Activated naive CD4-positive, alpha-beta T cell treated with anti-CD3 and anti-CD28 coated beads, Interleukin-2, amount 50 U/mL, for 72 hours (primary cell): ENCODE results near the gene ASAH2. TPM values are rescaled to one million over a fixed set of nuclear protein-coding genes. Genes with fewer than 3 reads are reported as not detected.

ENCODE experiments used
- ATAC-seq, 2 donors: fragments of 150-1000 bp; cut with Tn5 transposase; 2 replicates each; pipeline ENCODE4 v1.10.0; 2021; ENCODE audit warnings: mild to moderate bottlenecking in 2 of 2, moderate library complexity in 2 of 2
- DNase-seq, 2 donors: peaks; one replicate each; pipeline ENCODE4 v3.0.0; 2021 to 2022; ENCODE audit warnings: low spot score in 2 of 2
- H3K27ac Mint-ChIP-seq, 2 donors: one replicate each; pipeline ENCODE4 v1.8.0; 2022; ENCODE audit warnings: mild to moderate bottlenecking in 2 of 2, mixed read lengths in 2 of 2
- H3K36me3 Mint-ChIP-seq, 2 donors: one replicate each; pipeline ENCODE4 v1.8.0; 2022; ENCODE audit warnings: mixed read lengths in 2 of 2
- H3K9me3 Mint-ChIP-seq, 2 donors: one replicate each; pipeline ENCODE4 v1.8.0; 2022; ENCODE audit warnings: mixed read lengths in 2 of 2
- total RNA-seq, 2 donors: library from RNA; stranded (reverse); gene quantifications; one replicate each; pipeline ENCODE4 v1.2.3, GENCODE V29; 2022

Gene ASAH2
- 1 to 10 TPM; 2.2 to 5.8 TPM for total RNA-seq

- no peak for ATAC-seq
These were observed at the start of gene ASAH2 for GRCh38 chr10:50251394-50251793. Gene ASAH2 (minus strand): TSS chr10:50251516. CDS start chr10:50248610, 2,906 bp downstream.

DNA sequence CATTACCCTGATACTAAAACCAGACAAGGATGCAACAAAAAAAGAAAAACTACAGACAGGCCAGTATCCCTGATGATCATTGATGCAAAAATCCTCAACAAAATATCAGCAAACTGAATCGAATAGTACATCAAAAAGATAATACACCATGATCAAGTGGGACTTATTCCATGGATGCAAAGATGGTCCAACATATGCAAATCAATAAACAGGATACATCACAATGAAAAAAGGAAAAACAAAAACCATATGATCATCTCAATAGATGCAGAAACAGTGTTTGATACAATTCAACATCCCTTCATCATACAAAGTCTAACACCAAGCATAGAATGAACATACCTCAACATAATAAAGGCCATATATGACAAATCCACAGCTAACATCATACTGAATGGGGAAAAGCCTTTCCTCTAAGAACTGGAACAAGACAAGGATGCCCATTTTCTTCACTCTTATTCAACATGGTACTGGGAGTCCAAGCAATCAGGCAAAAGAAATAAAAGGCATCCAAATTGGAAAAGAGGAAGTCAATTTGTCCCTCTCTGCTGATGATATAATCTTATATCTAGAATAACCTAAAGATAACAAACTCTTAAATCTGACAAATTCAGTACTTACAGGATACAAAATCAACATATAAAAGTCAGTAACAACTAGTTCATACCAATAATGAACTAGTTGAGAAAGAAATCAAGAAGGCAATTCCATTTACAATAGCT is 48.8 kb upstream of the ASAH2 start:
- H3K9me3 Mint-ChIP-seq = peaks cover 10 to 12% of the 10 kb centered on the region in 2 donors
- ATAC-seq = no peak
- peaks cover 0 to 5% of the 10 kb centered on the region in 2 donors for H3K36me3 Mint-ChIP-seq
- H3K27ac Mint-ChIP-seq = no peak overlapping the region
- DNase-seq = no peak

More at GRCh38 chr10:50251394-50251793, at the start of gene ASAH2:
- Mint-ChIP-seq H3K36me3 (no peaks in the 10 kb centered on the region), H3K9me3 (no peaks in the 10 kb centered on the region), H3K27ac (no peak within 1 kb of the TSS)
- DNase-seq = no peak

GRCh38 chr10:50295367-50295766 is 44.1 kb upstream of the ASAH2 start:
- Mint-ChIP-seq H3K27ac (no peak overlapping the region), H3K9me3 (peaks cover 10 to 12% of the 10 kb centered on the region in 2 donors), H3K36me3 (peaks cover 0 to 5% of the 10 kb centered on the region in 2 donors)
- ATAC-seq (no peak), DNase-seq (no peak)

- no peak for ATAC-seq
- peaks cover 8 to 10% of the 10 kb centered on the region in 2 donors for H3K9me3 Mint-ChIP-seq
- no peak overlapping the region for H3K27ac Mint-ChIP-seq
- H3K36me3 Mint-ChIP-seq = no peaks in the 10 kb centered on the region
- no peak for DNase-seq
These were observed 43.3 kb upstream of the ASAH2 start for GRCh38 chr10:50294582-50294981.

GRCh38 chr10:50293513-50294313 is 42.4 kb upstream of the ASAH2 start:
- ATAC-seq (no peak), DNase-seq (no peak)
- H3K27ac Mint-ChIP-seq = no peak overlapping the region
- H3K9me3 Mint-ChIP-seq = peaks cover 5 to 8% of the 10 kb centered on the region in 2 donors
- H3K36me3 Mint-ChIP-seq = no peaks in the 10 kb centered on the region

GRCh38 chr10:50291261-50291850 is 40.0 kb upstream of the ASAH2 start:
- H3K27ac Mint-ChIP-seq = no peak overlapping the region
- H3K9me3 Mint-ChIP-seq = peaks cover 0 to 4% of the 10 kb centered on the region in 2 donors
- DNase-seq (no peak), ATAC-seq (no peak)
- no peaks in the 10 kb centered on the region for H3K36me3 Mint-ChIP-seq

DNA sequence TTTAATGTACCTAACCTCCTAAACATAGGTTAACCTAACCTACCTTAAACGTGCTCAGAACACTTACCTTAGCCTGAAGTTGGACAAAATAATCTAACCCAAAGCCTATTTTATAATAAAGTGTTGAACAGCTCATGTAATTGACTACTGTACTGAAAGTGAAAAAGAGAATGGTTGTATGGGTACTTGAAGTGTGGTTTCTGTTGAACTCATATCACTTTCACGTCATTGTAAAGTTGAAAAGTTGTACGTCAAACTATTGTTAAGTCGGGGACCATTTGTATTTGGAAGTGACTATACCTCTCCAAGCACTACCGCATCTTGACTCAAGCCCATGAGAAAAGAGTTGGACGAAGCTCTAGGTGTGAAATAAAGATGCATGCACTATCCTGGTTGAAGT is 37.9 kb upstream of the ASAH2 start:
- ATAC-seq = no peak
- no peak overlapping the region for H3K27ac Mint-ChIP-seq
- no peaks in the 10 kb centered on the region for H3K9me3 Mint-ChIP-seq
- DNase-seq = no peak
- H3K36me3 Mint-ChIP-seq = no peaks in the 10 kb centered on the region

DNA sequence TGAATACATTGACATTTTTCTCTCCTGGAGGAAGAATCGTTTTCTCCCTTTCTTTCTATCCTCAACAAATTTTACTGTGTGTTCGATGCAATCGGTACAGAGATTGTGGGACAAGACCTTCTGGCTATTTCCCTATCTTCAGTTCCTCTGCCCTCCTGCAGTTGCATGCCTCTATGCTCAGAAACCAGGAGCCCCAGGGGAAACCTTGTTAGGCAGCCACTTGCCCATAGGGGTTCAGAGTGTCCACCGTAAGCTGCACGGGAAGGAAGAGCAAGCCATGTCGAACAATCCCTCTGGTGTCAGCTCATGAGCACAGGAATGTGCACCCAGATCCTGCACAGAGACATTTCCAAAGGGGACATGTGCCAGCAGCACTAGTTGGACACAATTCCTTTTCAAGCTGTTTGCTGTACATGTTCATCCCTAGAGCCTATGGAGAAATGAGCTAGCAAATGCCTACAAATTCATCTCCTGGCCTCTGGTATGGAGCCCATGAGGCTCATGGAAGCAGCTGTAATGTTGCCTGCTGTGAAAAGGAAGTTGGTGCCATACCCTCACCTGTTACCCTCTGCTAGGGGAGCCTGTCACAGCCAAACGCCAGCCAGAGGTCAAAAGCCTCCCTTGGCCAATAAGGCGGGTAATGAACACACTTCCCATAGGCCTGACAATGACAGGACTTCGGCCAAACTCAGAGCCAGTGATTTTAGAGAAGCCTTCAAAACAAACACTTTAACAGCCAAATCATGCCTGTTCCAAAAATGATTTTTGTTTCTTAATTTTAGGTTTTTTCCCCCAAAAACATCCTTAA is 35.9 kb upstream of the ASAH2 start:
- Mint-ChIP-seq H3K9me3 (no peaks in the 10 kb centered on the region), H3K27ac (peak overlapping the region in 1 of 2 donors; percentile 24), H3K36me3 (no peaks in the 10 kb centered on the region)
- no peak for ATAC-seq
- no peak for DNase-seq

DNA sequence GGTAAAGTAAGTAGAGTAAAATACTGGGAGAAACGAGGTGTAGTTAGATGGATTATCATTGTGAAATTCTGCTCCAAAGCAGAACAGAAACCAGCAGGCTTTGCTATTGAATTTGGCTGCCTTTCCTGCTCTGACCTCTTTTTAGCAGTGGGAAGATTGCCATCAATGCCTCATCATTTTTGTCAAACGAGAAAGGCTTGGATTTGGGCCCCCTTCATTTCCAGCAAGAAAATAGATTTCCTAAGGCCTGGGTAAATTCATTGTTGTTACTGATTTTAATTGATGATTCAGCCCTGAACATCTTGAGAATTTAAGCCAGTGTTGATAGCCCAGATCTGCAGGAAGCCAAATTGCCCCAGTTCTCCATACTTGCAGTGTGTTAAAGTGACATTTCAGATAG is 35.2 kb upstream of the ASAH2 start:
- no peak for DNase-seq
- ATAC-seq = no peak
- no peaks in the 10 kb centered on the region for H3K9me3 Mint-ChIP-seq
- H3K36me3 Mint-ChIP-seq = peaks cover 0 to 4% of the 10 kb centered on the region in 2 donors
- no peak overlapping the region for H3K27ac Mint-ChIP-seq

- no peak for DNase-seq
- Mint-ChIP-seq H3K36me3 (peaks cover 0 to 4% of the 10 kb centered on the region in 2 donors), H3K9me3 (no peaks in the 10 kb centered on the region), H3K27ac (no peak overlapping the region)
- no peak for ATAC-seq
These were observed 30.7 kb upstream of the ASAH2 start for GRCh38 chr10:50281967-50282522.

- no peaks in the 10 kb centered on the region for H3K9me3 Mint-ChIP-seq
- DNase-seq (no peak), ATAC-seq (no peak)
- no peak overlapping the region for H3K27ac Mint-ChIP-seq
- H3K36me3 Mint-ChIP-seq = peaks cover 0 to 4% of the 10 kb centered on the region in 2 donors
These were observed 30.1 kb upstream of the ASAH2 start for GRCh38 chr10:50281210-50281966.

GRCh38 chr10:50280049-50280841 is 28.9 kb upstream of the ASAH2 start:
- Mint-ChIP-seq H3K9me3 (no peaks in the 10 kb centered on the region), H3K27ac (no peak overlapping the region), H3K36me3 (peaks cover 0 to 4% of the 10 kb centered on the region in 2 donors)
- ATAC-seq (no peak), DNase-seq (no peak)

GRCh38 chr10:50279489-50279888 is 28.2 kb upstream of the ASAH2 start:
- Mint-ChIP-seq H3K36me3 (peaks cover 0 to 4% of the 10 kb centered on the region in 2 donors), H3K27ac (no peak overlapping the region), H3K9me3 (no peaks in the 10 kb centered on the region)
- no peak for ATAC-seq
- DNase-seq = no peak

GRCh38 chr10:50275650-50276235 is 24.4 kb upstream of the ASAH2 start:
- DNase-seq = peak in 1 of 2 donors; percentile 29
- H3K27ac Mint-ChIP-seq = no peak overlapping the region
- peak in 1 of 2 donors; percentile 62 for ATAC-seq
- H3K9me3 Mint-ChIP-seq = no peaks in the 10 kb centered on the region
- no peaks in the 10 kb centered on the region for H3K36me3 Mint-ChIP-seq

DNA sequence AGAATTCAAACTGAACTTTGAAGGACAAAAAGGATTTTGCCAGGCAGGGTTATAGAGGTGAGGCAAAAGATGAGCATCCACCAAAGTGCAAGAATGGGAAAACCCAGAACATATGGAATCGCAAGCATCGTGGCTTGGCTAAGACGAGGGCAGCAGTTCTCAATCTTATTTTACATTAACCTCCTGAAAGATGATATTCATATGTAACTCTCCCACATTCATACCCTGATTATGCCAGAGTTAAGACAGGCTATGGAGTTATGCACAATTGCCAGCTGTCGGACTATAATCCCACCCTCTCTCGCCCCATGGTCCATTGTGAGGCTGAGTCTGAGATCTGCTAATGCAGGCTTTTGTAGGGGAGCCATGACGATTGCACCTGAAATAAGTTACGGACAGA is 21.2 kb upstream of the ASAH2 start:
- Mint-ChIP-seq H3K9me3 (no peaks in the 10 kb centered on the region), H3K36me3 (no peaks in the 10 kb centered on the region), H3K27ac (no peak overlapping the region)
- no peak for ATAC-seq
- DNase-seq = no peak
